Ishikawa (cell line): ENCODE results near the gene EBI3.

ENCODE experiments used
- CEBPB ChIP-seq: IDR thresholded peaks from 2 replicates; pipeline ENCODE4 v1.6.1; 2012
- CREB1 ChIP-seq: IDR thresholded peaks from 2 replicates; pipeline ENCODE4 v1.6.1; 2012; ENCODE audit warnings: low read depth
- EGR1 ChIP-seq: IDR thresholded peaks from 2 replicates; pipeline ENCODE4 v1.6.1; 2012
- EP300 ChIP-seq: IDR thresholded peaks from 2 replicates; pipeline ENCODE4 v1.6.1; 2012; ENCODE audit warnings: borderline replicate concordance
- FOXM1 ChIP-seq: IDR thresholded peaks from 2 replicates; pipeline ENCODE4 v1.6.1; 2012; ENCODE audit warnings: low read depth, borderline replicate concordance
- MAX ChIP-seq: IDR thresholded peaks from 2 replicates; pipeline ENCODE4 v1.6.1; 2012
- NFIC ChIP-seq: IDR thresholded peaks from 2 replicates; pipeline ENCODE4 v1.6.1; 2012
- RAD21 ChIP-seq: IDR thresholded peaks from 2 replicates; pipeline ENCODE4 v1.6.1; 2012; ENCODE audit warnings: low read depth
- REST ChIP-seq: IDR thresholded peaks from 2 replicates; pipeline ENCODE4 v1.6.1; 2012; ENCODE audit warnings: low read depth, mild to moderate bottlenecking
- TAF1 ChIP-seq: IDR thresholded peaks from 2 replicates; pipeline ENCODE4 v1.6.1; 2012; ENCODE audit warnings: low read depth, mild to moderate bottlenecking
- TCF12 ChIP-seq: IDR thresholded peaks from 2 replicates; pipeline ENCODE4 v1.6.1; 2012; ENCODE audit warnings: low read depth
- TEAD4 ChIP-seq: IDR thresholded peaks from 2 replicates; pipeline ENCODE4 v1.6.1; 2012
- YY1 ChIP-seq: IDR thresholded peaks from 2 replicates; pipeline ENCODE4 v1.6.1; 2012; ENCODE audit warnings: low read depth
- ZBTB7A ChIP-seq: IDR thresholded peaks from 2 replicates; pipeline ENCODE4 v1.6.1; 2012; ENCODE audit warnings: low read depth
- TF ChIP-seq, protein P1 (sequence below): IDR thresholded peaks from 2 replicates; pipeline ENCODE4 v1.6.1; 2012

Gene EBI3

DNA sequence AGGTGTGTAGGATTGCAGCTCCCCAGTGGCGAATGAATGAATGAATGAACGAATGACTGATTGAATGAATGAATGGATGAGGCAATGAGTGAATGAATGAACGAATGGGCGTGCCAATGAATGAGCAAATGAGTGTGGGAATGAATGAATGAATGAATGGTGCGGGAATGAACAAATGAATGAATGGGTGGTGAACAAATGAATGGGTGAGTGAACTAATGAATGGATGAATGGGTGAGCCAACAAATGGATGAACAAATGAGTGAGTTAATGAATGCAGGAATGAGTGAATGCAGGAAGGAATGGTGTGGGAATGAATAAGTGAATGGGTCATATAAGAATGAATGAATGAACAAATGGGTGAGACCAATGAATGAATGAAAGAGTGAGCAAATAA lies 32.1 kb upstream of the EBI3 start:
- TF ChIP-seq CEBPB (no peak), TAF1 (no peak), ZBTB7A (no peak), TCF12 (no peak), REST (no peak), CREB1 (no peak), TEAD4 (no peak), EGR1 (no peak), EP300 (no peak), RAD21 (no peak), MAX (no peak)
- TF ChIP-seq, protein P1, sequence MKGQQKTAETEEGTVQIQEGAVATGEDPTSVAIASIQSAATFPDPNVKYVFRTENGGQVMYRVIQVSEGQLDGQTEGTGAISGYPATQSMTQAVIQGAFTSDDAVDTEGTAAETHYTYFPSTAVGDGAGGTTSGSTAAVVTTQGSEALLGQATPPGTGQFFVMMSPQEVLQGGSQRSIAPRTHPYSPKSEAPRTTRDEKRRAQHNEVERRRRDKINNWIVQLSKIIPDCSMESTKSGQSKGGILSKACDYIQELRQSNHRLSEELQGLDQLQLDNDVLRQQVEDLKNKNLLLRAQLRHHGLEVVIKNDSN, result no peak

DNA sequence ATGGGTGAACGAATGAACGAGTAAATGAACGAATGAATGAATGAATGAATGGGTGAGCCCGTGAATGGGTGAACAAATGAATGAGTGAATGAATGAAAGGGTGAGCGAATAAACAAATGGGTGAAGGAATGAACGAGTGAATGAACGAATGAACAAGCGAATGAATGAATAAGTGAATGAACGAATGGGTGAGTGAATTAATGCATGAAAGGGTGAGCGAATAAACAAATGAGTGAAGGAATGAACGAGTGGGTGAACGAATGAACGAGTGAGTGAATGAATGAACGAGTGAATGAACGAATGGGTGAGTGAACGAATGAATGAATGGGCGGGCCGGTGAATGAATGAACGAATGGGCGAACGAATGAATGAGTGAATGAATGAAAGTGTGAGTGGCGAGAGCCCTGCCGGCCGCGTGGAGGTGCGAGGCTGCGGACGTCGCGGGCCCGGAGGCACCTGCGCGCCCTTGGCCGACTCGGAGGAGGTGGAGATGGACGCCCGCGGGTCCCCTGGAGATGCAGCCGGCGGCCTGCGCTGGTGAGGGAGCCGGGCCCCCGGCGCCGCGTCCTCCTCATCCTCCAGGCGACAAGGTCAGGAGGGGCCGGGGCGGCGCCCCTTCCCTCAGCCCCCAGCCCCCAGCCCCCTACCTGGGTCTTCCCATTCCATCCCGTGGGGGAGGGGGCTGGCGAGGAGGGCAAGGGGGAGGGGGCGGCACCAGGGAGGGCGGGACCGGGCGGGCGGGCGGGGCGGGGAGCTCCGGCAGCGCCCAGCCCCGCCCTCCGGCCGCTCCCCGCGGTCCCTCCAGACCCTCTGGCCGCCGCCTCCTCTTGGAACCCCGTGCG lies 31.5 kb upstream of the EBI3 start:
- TF ChIP-seq TCF12, result no peak
- no peak for TF ChIP-seq RAD21
- TF ChIP-seq MAX, result peak; percentile 95
- TF ChIP-seq ZBTB7A, result peak; percentile 32; the same call in 1 of the 2 replicates
- TF ChIP-seq YY1, result no peak
- no peak for TF ChIP-seq FOXM1

- TF ChIP-seq FOXM1 (no peak), CREB1 (no peak), CEBPB (no peak), EGR1 (no peak), RAD21 (no peak), TCF12 (no peak), TAF1 (no peak), MAX (no peak), YY1 (no peak)
- TF ChIP-seq, protein P1, result no peak
Observed at GRCh38 chr19:4198467-4199126, 30.7 kb upstream of the EBI3 start.

- TF ChIP-seq CEBPB (no peak), MAX (no peak), EP300 (no peak), NFIC (no peak), RAD21 (no peak; the same call in 1 of the 2 replicates), FOXM1 (no peak), REST (no peak), TAF1 (no peak), YY1 (no peak), TCF12 (no peak), EGR1 (no peak), TEAD4 (no peak), CREB1 (no peak), ZBTB7A (no peak)
- TF ChIP-seq, protein P1, result no peak
Observed at GRCh38 chr19:4199699-4200293, 29.5 kb upstream of the EBI3 start.
